GM21825 (cell line): ENCODE measurements around the gene CSHL1.
"Not testable (repeated sequence)": the region's sequence is repeated elsewhere in the genome, so short reads cannot be mapped to it uniquely, and the experiment has no call there.

Experiments
- ATAC-seq: cut with Tn5 transposase; IDR thresholded peaks from one replicate; pipeline ENCODE4 v1.9.1; 2021; ENCODE audit warnings: mild to moderate bottlenecking, moderate library complexity; ENCODE audit not compliant: unreplicated experiment

The CSHL1 gene

GRCh38 chr17:63919311-63919723 lies 8.3 kb upstream of the CSHL1 start:
- peak; percentile 47 for ATAC-seq

GRCh38 chr17:63918789-63919305 lies 7.8 kb upstream of the CSHL1 start, which contains the start of gene GH1:
TSS of gene GH1 (minus strand) at chr17:63918839. CDS start at chr17:63918776, 63 bp downstream.
- not testable (repeated sequence) for ATAC-seq

- ATAC-seq, result no peak
These were observed 7.2 kb upstream of the CSHL1 start for GRCh38 chr17:63918305-63918704.

DNA sequence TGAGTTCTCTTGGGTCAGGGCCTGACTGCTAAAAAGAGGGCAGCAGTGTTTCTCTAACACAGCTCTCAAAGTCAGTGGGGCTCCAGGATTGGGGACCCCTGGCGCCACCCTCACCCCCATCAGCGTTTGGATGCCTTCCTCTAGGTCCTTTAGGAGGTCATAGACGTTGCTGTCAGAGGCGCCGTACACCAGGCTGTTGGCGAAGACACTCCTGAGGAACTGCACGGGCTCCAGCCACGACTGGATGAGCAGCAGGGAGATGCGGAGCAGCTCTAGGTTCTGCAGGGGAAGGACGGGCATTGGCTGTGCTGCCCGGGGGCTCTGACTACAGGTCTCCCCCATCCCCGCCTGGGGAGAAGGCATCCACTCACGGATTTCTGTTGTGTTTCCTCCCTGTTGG lies 6.6 kb upstream of the CSHL1 start:
- no peak for ATAC-seq

- not testable (repeated sequence) for ATAC-seq
These were observed 6.1 kb upstream of the CSHL1 start for GRCh38 chr17:63917206-63917605.

DNA sequence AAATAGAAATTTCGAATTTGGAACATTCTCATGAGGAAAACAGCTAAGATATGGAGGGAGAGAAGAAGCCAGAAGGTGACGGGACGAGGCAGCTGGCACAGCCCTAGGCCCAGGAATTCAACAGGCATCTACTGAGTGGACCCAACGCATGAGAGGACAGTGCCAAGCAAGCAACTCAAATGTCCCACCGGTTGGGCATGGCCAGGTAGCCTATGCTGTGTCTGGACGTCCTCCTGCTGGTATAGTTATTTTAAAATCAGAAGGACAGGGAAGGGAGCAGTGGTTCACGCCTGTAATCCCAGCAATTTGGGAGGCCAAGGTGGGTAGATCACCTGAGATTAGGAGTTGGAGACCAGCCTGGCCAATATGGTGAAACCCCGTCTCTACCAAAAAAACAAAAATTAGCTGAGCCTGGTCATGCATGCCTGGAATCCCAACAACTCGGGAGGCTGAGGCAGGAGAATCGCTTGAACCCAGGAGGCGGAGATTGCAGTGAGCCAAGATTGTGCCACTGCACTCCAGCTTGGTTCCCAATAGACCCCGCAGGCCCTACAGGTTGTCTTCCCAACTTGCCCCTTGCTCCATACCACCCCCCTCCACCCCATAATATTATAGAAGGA lies 5.6 kb upstream of the CSHL1 start:
- no peak for ATAC-seq

GRCh38 chr17:63915753-63916152 lies 4.7 kb upstream of the CSHL1 start:
- ATAC-seq, result not testable (repeated sequence)

DNA sequence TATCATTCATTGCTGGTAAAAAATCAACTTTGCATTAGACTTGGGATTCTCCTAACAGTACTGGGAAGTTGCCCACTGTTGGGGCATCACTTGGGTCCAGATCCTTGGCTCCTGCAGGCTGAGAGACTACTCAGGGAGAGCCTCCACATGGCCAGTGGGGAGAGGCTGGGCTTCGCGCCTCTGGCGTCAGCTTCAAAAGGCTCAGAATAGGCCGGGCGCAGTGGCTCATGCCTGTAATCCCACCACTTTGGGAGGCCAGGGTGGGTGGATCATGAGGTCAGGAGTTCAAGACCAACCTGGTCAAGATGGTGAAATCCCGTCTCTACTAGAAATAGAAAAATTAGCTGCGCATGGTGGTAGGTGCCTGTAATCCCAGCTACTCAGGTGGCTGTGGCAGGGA lies 3.4 kb upstream of the CSHL1 start:
- no peak for ATAC-seq

- ATAC-seq, result no peak
These were observed 621 bp upstream of the CSHL1 start for GRCh38 chr17:63911657-63912100.

GRCh38 chr17:63910096-63910495 lies 962 bp downstream of the CSHL1 start:
- ATAC-seq, result no peak

DNA sequence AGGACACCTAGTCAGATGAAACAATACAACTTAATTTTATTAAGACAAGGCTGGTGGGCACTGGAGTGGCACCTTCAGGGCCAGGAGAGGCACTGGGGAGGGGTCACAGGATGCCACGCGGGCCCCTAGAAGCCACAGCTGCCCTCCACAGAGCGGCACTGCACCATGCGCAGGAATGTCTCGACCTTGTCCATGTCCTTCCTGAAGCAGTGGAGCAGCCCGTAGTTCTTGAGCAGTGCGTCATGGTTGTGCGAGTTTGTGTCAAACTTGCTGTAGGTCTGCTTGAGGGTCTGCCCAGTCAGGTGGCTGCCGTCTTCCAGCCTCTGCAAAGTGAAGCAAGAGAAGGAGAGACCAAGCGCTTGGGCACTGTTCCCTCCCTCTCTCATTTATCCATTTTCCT lies 1.5 kb downstream of the CSHL1 start:
- ATAC-seq, result not testable (repeated sequence)

- not testable (repeated sequence) for ATAC-seq
These were observed 3.8 kb downstream of the CSHL1 start for GRCh38 chr17:63907161-63907778.

DNA sequence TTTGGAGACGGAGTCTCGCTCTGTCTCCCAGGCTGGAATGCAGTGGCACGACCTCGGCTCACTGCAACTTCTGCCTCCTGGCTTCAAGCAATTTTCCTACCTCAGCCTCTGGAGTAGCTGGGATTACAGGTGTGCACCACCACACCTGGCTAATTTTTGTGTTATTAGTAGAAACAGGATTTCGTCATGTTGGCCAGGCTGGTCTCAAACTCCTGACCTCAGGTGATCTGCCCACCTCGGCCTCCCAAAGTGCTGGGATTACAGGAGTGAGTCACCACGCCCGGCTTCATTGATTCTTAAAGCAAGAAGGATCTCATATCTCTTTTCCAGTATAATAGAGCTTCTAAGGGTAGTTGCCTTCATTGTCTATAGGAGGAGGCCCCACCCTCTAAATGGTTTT lies 6.3 kb downstream of the CSHL1 start:
- ATAC-seq, result not testable (repeated sequence)

DNA sequence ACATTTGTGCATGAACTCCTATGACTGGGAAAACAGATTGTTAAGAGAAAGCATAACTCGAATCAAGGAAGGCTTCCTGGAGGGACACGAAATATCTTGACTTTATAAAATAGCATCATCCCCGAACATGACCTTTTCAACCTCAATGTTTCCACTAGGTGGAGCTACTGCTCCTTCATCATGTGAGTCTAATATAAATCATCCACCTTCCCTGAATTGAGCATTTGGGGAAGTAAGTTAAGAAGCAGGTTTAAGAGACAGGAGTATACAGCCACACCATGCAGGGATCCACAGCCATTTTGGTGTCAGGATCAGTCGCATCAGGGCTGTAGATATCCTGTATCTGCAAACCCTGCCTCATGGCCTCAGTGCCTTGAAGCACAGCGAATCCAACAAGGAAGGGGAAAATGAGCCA lies 7.3 kb downstream of the CSHL1 start:
- not testable (repeated sequence) for ATAC-seq

DNA sequence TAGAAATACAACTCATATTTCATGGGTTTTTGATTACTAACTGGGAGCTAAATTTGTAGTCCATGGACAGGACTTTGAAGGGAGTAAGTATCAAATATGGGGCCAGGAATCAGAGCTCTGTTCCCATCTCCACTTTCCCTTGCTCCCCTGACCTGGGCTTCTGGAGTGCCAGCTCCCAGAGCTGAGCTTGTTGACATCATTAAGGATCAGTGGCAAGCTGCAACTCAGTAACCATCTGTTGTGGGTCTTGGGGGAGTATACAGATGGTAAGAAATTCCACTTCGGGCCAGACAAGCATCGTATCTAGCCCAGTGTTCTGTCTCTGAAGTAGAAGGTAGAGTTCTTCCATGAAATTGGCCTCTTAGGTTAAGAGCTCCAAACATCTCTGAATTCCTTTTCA lies 9.1 kb downstream of the CSHL1 start:
- ATAC-seq, result not testable (repeated sequence)

DNA sequence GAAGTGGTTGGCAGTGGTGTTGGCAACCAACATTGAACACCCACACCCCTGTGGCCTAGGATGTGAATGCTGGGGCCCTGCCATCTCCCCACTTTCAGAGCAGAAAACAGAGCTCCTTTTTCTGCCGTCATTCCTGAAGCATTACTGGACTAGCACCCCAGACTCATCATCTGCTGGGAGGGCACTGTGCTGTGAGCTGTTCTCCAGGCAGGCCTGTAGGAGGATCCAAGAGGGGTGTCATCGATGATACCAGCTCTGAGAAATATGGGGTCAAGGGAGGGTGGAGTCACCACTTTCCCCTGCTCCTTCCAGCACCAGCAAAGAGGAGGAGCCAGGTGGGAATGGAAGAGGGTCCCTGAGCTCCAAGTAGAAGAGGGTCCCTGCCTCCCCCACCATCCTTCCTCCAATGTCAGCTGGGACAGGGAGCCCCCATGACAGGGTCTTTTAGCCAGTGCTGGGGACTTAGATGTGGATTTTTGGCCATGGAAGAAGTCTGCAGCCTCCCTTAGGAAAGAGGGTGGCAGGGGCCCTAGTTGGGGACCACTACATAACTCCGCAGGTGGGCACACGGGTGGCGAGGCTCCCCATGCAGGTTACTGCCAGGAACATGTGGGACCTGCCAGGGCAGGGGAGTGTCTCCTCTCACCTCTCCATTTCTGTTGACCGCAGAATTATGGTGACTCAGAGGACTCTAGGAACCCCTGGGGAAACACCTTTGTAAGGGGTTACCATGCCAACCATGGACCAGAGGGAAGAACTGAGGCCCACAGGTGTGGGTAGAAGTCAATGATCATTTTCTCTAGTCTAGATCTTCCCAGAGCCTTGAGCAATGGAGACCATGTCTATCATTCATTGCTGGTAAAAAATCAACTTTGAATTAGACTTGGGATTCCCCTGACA lies 11.9 kb downstream of the CSHL1 start:
- not testable (repeated sequence) for ATAC-seq

GRCh38 chr17:63896524-63897354 lies 14.3 kb downstream of the CSHL1 start, which contains the start of gene CSH1:
TSS of gene CSH1 (minus strand) at chr17:63896574. CDS start at chr17:63896511, 63 bp downstream.
- not testable (repeated sequence) for ATAC-seq

- ATAC-seq, result not testable (repeated sequence)
These were observed 16.2 kb downstream of the CSHL1 start for GRCh38 chr17:63894821-63895220.

DNA sequence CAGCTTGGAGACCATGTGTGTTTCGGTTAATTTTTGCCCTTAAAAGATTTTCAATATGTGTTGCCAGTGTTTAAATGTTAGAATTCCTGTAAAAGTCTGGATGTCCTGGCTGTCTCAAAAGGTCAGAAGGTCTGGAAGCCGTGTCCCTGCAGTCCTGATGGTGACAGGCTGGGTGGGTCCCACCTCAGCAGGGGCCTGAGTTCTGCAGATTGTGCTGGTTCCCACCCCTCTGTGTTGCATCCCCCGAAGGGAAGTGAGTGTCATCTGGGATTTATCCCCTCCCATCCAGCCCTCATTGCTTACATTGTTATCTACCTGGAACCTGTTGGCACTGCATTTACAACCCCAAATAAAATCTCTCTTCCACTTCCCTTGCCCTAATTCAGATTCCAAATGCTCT lies 17.0 kb downstream of the CSHL1 start:
- not testable (repeated sequence) for ATAC-seq
